Hair follicular keratinocyte (primary cell): ENCODE measurements around the gene MEF2C. TPM values are rescaled to one million over a fixed set of nuclear protein-coding genes. Genes with fewer than 3 reads are reported as not detected.

Experiments
- total RNA-seq: library from RNA; depleted of rRNA; stranded (reverse); fragments of >200 nt; gene quantifications from 2 replicates; pipeline ENCODE4 v1.2.3, GENCODE V29; 2015

Gene MEF2C
- total RNA-seq: 0.86 and 3.0 TPM in 2 replicates

GRCh38 chr5:88883059-88883835 lies at the start of gene MEF2C:
TSS of gene MEF2C (minus strand) at chr5:88883184. CDS start at chr5:88823788, 59,396 bp downstream.

